Mucosa of gallbladder (tissue), 1 donor: ENCODE results near the gene ZNF396. TPM values are rescaled to one million over a fixed set of nuclear protein-coding genes. Genes with fewer than 3 reads are reported as not detected.

Experiments
- DNase-seq: peaks from one replicate; pipeline ENCODE4 v3.0.0-alpha.2; 2020; ENCODE audit warnings: low spot score
- total RNA-seq: library from RNA; stranded (reverse); gene quantifications from one replicate; pipeline ENCODE4 v1.2.1, GENCODE V29; 2021
- donor health status: DM: no; HTN: no; CAD: no.

ZNF396 gene
- total RNA-seq, 1 donor from 2014 or later, result 3.3 TPM

DNA sequence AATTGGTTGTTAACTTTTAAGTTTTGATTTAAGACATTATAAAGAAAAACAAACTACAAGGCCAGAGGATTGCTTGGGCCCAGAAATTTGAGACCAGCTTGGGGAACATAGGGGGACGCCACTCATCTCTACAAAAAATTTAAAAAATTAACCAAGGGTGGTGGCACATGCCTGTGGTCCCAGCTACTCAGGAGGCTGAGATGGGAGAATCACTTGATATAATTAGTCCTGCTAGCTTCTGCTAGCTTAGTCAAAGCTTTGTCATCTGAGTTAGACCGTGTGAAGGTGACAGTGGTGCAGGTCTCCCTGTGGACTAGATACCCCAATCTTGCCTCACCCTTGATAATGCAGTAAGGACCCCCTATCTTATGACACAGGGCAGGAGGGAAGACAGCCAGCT is 6.0 kb upstream of the ZNF396 start:
- no peak for DNase-seq

DNA sequence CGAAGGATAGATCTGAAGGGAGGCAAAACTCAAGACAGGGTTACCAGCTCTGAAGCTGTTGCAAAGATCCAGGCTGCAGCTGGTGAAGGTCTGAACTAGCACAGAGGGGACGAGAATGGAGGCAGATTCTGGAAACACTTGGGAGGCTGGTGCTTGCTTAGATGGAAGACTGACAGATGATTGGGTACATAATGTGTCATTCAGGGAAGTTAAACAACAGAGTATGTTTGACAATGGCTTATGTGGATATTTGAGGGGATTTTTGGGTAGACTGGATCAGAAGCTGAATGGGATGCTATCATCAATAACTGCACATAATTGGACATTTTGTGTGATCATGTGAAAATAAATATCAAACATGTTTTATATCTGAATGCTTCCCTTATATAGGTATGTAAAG is 2.3 kb upstream of the ZNF396 start:
- DNase-seq, result no peak

DNA sequence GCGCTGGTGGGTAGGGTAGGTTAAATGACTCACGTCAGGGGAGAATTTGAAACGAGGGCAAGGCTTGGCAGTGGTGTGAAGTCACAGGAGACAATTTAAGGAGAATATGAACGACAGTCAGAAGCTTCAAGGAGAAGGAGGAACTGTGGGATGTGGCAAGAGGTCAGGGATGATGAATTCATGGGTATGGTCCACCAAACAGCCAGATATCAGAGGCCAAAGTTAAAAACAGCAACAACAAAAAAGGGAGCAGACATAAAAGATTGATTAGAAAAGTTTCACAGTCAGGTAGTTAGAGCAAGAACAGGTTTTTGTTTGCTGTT is 1.4 kb upstream of the ZNF396 start:
- no peak for DNase-seq

DNA sequence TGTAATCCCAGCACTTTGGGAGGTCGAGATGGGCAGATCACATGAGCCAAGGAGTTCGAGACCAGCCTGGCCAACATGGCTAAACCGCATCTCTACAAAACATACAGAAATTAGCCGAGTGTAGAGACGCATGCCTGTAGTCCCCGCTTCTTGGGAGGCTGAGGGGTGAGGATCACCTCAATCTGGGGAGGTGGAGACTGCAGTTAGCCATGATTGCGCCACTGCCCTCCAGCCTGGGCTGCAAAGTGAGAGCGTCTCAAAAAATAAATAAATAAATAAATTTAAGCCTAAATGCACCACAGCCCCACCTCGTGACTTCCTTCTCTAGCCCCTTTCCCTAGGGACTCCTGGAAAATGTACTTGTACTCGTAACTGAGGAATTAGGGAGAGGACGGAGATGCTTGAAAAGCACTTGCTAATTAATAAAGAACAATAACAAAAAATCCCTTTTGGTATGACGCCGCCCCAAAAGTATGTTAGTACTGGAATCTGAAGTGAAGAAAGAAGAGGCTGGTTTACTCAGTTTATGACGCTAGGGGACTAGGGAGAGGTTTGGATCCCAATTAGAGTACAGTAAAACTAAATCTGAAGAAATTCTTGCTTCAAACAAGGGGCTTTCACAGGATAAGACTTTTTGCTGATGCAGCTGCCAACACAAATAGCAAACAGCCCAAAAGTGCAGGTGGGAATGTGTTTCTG is 887 bp upstream of the ZNF396 start:
- no peak for DNase-seq

DNA sequence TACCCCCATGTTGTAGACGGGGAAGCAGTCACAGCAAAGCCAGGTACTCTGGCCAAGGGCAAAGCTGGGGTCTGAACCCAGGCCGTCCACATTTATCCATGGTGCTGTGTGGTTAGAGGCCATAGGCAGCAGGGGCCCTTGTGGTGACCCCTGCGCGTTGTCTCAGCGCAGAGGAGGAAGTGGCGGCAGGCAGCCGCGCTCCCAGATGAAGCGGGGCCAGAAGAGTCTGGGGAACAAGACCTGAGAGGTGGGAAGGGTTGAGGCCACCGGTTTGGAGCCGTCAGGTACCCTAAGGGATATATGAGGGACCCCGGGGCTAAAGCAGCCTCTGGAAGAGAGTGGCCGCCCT is 770 bp downstream of the ZNF396 start:
- DNase-seq, result peak; percentile 22

DNA sequence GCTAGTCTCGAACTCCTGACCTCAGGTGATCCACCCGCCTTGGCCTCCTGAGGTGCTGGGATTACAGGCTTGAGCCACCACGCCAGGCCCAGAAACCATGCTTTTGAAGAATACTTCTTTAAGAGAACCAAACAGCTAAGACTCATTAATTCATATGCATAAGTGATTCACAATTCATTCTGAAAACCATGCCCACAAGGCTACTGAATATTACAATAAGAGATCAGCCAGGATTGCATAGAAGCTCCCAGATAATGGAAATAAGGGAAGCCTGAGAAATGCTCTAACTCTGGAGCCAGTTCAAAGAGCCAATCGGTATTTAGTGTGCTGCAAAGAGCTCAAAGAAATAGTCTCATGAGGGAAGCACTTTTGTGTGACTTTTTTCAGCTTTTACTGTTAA is 2.4 kb downstream of the ZNF396 start:
- DNase-seq, result no peak

DNA sequence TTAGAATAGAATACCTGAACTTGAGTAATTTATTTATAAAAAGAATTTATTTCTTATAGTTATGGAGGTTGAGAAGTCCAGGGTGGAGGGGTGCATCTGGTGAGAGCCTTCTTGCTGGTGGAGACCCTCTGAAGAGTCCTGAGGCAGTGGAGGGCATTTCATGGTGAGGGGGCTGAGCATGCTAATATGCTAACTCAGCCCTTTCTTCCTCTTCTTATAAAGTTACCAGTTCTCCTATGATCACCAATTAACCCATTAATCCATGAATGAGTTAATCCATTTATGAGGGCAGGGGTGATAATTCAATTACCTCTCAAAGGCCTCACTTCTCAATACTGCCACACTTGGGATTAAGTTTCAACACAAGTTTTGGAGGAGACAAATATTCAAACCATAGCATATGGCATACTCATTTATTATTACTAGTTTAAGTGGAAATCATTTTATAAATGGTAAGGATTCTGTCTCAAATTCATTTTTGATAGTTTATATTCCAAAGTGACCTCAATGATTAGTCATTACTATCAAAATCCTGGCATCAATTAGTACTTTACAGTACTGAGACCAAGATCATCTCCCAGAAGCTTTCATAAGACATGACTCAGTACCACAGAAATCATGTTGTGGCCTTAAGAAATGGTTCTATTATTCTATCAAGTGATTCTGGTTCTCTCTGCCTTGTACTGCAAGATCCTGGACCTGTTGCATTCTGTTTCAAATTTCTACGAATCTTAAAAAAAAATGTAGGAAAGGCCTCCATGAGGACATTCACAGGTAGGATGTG is 5.5 kb downstream of the ZNF396 start:
- DNase-seq, result no peak

DNA sequence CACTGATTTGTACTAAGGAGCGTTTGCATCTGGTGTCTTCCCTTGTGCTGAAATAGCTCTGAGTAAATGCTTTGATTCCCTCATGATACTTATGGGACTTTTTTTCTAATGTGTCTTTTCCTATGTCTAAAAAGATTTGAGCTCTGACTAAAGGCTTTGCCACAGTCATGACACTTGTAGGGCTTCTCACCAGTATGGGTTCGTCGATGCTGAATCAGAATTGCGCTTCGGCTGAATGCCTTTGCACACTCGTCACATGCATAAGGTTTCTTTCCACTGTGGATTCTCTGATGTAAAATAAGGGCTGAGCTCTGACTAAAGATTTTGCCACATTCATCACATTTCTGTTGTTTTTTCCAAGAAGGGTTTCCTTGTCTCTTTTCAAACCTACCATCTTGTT is 8.0 kb downstream of the ZNF396 start:
- DNase-seq, result no peak

DNA sequence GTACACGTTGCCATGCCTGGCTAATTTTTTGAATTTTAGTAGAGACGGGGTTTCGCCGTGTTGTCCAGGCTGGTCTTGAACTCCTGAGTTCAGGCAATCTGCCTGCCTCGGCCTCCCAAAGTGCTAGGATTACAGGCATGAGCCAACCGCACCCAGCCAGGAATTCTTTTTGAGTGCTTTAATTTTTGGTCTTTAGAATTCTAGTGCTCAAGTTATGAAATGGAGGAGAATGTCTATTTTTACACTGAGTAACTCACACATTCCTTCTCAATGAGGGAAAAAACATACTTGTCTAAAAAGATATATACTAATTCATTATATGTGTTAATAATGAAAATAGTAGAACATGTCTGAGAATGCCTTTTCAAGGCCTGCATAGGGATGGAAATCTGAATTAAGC is 8.5 kb downstream of the ZNF396 start:
- no peak for DNase-seq

DNA sequence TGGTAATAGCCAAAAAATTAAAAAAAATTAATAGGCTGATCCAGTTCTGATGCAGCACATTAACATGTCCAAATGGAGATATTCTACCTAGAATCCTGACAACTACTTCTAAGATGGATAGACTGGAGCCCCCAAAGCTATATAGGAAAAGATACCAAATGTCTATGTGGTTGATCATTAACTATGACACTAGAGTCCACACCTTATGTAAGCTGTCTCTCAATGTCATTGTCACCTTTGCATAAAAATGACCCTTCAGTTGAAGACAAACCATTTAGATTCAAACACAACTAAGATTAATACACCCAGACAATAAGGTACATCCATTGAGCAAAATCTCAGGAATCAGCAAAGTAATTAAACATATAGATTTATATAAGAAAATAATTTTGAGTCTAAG is 14.6 kb downstream of the ZNF396 start:
- no peak for DNase-seq

DNA sequence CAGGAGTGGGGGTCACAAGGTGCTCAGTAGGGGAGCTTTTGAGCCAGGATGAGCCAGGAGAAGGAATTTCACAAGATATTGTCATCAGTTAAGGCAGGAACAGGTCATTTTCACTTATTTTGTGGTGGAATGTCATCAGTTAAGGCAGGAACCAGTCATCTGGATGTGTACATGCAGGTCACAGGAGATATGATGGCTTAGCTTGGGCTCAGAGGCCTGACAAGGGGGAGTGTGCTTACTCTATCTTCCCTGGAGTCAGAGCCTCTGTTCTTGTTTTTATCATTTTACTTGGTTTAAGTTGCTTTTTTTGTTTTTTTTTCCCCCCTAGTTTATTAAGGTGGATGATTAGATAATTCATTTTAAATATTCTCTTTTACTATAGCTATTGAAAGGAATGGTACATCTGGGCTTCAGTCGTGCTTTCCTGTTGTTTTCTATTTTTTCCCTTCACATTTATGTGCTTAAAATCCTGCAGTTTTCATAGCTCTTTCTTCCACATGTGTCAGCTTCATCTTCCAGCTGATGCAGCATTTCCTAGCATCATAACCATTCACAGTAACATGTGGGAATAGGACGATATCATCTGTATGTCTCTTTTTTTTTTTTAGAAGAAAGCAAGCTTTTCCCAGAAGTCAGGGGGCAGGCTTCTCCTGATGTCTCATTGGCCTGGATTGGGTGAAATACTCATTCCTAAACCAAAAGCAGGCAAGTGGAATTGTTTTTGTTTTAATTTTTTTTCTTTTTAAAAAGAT is 15.4 kb downstream of the ZNF396 start:
- DNase-seq, result no peak

DNA sequence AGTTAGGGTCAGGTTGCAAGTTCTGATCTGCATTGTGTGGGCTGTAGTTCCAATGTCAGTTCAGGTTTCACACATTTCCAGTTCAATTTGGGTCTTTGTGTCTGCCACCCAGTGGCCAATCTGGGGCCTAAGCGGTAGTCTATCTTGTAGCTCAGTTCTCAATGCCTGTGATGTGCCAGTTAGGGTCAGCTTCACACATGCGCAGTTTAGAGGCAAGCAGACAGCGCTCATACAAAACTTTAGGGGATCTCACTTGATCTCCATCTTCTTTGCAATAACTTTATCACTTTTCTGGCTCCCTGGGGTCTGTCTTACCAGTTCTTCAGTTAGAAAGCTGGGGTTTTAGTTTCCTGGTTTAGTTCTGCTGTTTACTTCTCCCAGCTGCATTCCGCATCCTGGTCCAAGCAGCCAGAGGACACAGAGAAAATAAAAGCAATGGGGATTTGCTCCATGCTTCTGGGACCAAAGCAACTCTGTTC is 22.0 kb downstream of the ZNF396 start:
- peak; percentile 74 for DNase-seq

DNA sequence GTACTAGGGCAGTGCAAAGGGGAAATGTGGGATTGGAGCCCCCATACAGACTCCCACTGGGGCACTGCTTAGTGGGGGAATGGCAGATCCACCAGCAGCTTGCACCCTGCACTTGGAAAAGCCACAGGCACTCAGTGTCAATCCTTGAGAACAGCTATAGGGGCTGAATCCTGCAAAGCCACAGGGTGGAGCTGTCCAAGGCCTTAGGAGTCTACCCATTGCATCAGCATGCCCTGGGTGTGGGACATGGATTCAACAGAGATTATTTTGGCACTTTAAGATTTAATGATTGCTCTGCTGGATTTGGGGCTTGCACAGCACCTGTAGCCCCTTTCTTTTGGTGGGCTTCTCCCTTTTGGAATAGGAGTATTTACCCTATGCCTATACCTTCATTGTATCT is 24.4 kb downstream of the ZNF396 start:
- DNase-seq, result no peak

DNA sequence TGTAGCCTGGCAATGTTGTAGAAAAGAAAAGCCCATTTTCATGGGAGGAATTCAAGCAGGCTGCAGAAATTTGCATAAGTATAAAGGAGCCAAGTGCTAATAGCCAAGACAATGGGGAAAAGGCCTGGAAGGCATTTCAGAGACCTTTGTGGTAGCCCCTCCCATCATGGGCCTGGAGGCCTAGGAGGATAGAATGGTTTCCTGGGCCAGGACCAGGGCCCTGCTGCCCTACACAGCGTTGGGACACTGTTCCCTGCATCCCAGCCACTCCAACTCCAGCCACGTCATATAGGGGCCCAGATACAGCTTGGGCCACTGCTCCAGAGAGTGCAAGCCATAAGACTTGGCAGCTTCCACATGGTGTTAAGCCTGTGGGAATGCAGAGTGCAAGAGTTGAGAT is 24.9 kb downstream of the ZNF396 start:
- no peak for DNase-seq

DNA sequence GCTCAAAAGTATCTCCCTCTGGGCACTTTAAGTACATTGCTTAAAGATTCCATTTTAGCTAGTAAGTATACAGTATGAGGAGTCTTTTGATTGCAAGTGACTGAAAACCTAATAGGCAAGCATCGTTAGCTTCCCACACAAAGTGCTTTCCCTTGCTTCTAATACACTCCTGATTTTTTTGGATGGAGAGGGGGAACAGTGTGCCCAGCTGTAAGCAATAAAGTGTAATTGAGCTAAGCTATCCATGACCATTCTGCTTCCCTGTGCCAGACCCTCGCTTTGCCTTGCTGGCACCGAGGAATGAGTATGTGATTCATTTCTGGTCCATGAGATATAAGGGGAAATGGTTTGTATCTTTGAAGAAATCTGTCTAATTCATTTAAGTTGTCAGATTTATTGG is 29.1 kb downstream of the ZNF396 start:
- no peak for DNase-seq

DNA sequence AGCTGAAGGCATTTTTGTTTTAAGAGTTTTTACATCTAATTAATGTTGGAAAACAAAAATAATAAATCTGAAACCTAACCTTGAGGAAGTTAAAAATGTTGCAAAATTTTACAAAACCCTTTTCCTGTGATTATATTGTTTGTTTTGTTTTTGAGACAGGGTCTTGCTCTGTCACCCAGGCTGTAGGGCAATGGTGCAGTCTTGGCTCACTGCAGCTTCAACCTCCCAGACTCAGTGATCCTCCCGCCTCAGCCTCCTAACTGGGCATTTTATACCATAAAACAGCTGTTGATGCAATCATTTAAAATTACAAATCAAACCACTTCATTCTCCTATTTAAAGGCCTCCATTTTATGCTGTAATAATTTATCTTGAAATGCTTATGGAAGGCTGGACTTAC is 31.2 kb downstream of the ZNF396 start:
- DNase-seq, result no peak

DNA sequence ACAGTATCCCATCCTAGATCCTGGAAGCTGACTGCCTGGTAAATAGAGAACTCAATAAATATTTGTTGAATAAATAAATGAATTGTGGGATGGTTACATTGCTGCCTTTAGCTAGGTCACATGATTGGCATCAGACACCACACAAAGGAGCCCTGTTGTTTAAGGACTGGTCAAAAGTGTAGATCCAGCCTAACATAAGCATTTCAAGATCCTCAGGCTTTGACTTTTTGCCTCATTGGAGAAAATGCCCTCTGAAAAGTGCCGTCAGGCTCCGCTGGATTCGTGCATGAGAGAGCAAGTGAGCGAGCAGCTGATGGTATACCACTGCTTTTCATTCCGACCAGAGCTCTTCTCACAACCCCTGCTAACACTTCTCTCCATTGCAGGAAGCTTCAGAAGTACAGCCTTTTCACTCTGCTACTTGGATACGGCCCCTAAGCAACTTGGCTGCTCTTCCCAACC is 31.6 kb downstream of the ZNF396 start:
- DNase-seq, result no peak

DNA sequence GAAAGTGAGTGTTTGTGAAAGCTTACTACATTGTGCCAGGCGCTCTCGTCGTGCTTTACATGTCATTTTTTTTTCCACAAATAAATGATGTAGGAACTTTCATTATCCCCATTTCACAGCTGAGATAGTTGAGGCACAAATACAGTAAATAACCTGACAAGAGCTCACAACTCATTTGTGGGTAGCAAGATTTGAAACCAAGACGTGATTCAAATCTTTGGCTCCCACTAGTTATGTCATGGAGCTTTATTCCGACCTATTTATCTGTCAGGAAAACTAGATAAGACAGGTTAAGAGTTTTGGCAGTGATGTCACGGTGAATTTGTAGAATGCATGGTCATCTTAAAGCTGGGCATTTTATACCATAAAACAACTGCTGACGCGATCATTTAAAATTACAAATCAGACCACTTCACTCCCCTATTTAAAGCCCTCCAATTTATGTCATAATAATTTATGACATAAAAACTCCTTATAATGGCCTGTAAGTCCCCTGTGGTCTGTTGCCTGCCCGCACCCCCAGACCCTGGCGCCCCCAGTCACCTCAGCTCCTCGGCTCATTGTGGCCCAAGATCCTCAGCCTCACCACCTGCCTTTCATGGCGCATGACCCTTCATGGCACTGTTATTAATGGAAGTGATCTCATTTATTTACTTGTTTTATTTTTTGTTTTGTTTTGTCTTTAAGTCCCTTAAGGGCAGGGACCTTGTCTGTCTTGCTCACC is 32.2 kb downstream of the ZNF396 start:
- DNase-seq, result no peak

DNA sequence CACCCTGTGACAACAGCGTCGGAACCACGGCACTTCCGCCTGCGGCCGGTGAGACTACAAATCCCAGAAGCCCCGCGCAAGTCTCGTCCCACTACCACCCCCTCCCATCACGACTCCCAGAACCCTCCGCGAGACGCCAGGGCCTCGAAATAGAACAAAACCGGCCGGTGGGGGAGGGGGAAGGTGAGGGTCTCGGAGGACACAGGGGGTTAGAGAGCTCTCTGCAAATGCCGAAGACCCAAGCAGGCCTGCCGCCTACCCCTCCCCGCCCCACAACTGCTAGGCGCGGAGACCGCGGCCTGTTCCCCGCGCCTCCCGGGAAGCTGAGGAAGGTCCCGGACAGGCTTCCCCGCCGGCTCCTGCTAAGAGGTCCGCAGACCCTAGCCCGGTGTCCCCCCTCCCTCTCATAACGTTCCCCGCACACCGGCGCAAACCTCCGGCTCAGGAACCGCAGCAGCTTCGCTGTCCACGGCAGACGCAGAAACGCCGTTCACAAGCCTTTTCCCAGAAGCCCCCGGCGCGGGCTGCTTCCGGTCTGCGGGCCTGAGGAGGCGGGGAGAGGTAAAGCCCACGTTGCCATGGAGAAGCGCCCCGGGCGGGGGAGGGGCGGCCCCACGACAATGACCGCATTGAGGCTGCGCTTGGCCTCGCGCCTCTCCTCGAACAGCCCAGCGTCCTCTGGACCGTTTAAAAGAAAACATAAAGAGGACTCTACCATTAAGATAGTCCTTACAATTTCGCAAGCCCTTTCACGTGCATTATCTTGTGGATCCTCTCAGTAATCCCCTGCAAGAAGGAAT is 33.0 kb downstream of the ZNF396 start, which contains the start of gene ZNF24:
ZNF24 (minus strand) TSS at position 485 of the 800 bp plus-strand sequence. CDS start 3,770 bp downstream, outside the sequence.
- DNase-seq, result peak; percentile 96

DNA sequence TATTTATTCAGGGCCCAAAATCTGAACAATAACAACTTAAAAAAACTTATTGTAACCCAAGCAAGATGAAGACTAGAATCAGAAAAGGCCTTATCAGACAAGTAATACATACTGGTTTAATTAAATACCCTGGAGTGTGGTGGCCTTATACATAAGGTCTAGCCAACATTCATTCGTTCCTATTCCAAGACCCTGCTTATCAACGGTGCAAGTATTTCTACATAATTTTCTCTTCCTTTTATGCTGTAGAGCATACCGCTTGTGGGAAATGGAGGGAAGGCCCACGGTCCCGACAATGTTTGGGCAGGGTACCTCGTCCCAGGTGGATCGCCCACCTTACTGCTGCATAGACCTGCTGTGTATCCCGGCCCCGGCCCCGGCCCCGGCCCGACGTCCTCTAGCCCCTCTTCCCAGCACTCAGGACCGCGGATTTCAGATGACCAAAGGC is 33.6 kb downstream of the ZNF396 start:
- no peak for DNase-seq

DNA sequence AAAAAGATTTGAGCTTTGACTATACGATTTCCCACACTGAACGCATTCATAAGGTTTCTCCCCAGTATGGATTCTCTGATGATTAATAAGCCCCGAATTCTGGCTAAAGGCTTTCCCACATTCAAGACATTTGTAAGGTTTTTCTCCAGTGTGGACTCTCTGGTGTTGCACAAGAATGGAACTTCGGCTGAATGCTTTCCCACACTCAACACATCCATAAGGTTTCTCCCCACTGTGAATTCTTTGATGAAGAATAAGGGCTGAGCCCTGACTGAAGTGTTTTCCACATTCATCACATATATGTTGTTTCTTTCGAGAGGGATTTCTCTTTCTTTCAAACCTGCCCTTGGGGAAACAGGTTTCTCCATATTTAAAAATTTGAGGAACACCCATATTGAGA is 39.9 kb downstream of the ZNF396 start:
- no peak for DNase-seq
